K562 (cell line): Measurements from ENCODE around the gene PBX4. TPM values are rescaled to one million over a fixed set of nuclear protein-coding genes. Genes with fewer than 3 reads are reported as not detected.
A peak's percentile ranks its signal among the peaks of the same experiment; 100 is the strongest.

Source experiments
- ATAC-seq: fragments of 200-7000 bp; cut with Tn5 transposase; 3 replicates; pipeline ENCODE4 v1.9.1; 2020; ENCODE audit warnings: moderate library complexity
- BruUV-seq: library from RNA; stranded (reverse); fragments of 400-500 nt; replicated peaks from 2 replicates; lab custom pipeline; 2021; lab: Mats Ljungman, UMichigan
- CTCF ChIA-PET: fragments of 300-600 bp; formaldehyde crosslinking; extraction: SDS; loops from one replicate; lab custom pipeline; 2021; ENCODE audit warnings: low intra/inter-chr PET ratio; lab: Yijun Ruan, JAX
- POLR2A ChIA-PET: fragments of 300-600, 350-650 bp; sonication (Branson Sonifier 250); formaldehyde crosslinking; extraction: SDS; loops from one replicate; lab custom pipeline; 2021; ENCODE audit warnings: antibody characterized with exemption, inconsistent platforms; lab: Yijun Ruan, JAX
- DNase-seq, 4 experiments: peaks; one replicate each; pipeline versions ENCODE4 v3.0.0 to v3.0.0-alpha.2; 2011 to 2018; ENCODE audit warnings: low spot score in 3 of 4, mixed read lengths in 3 of 4; ENCODE audit errors: extremely low read depth in 1 of 4
- FAIRE-seq: peaks from 2 replicates; lab custom pipeline; 2011; peaks lifted over from hg19 to GRCh38; lab: Jason Lieb, UNC
- H2AFZ ChIP-seq: 2 replicates; pipeline ENCODE4 v1.6.0; 2011; ENCODE audit warnings: low read depth, low read length, control low read depth, inconsistent platforms
- H3K27ac ChIP-seq: fragments of 200-600 bp; 3 replicates; pipeline ENCODE4 v1.8.0; 2011; ENCODE audit warnings: low read depth, mild to moderate bottlenecking, control low read depth, inconsistent platforms, low read length, moderate library complexity, mixed read lengths; ENCODE audit errors: extremely low read depth
- H3K27me3 ChIP-seq, 2 experiments: fragments of 300-600 bp in 1 of 2; 2 replicates in 1 of 2; 3 replicates in 1 of 2; pipeline versions ENCODE4 v1.6.0 to v1.8.0; 2011; ENCODE audit warnings: inconsistent platforms in 2 of 2, low read length in 2 of 2, mild to moderate bottlenecking in 1 of 2, mixed read lengths in 1 of 2, moderate library complexity in 1 of 2; ENCODE audit not compliant: control insufficient read depth in 2 of 2, insufficient read depth in 2 of 2
- H3K36me3 ChIP-seq: fragments of 300-600 bp; 3 replicates; pipeline ENCODE4 v1.8.0; 2011; ENCODE audit warnings: mild to moderate bottlenecking, low read length, inconsistent platforms; ENCODE audit not compliant: control insufficient read depth, insufficient read depth
- H3K4me1 ChIP-seq, 2 experiments: fragments of 200-600 bp in 1 of 2; replicated peaks in 1 of 2; 2 replicates in 1 of 2; 3 replicates in 1 of 2; pipeline versions ENCODE4 v1.5.1 to v1.8.0; 2011; ENCODE audit warnings: inconsistent platforms in 2 of 2, low read length in 2 of 2, mild to moderate bottlenecking in 1 of 2, mixed read lengths in 1 of 2, moderate library complexity in 1 of 2; ENCODE audit not compliant: control insufficient read depth in 2 of 2, insufficient read depth in 2 of 2
- H3K4me2 ChIP-seq: 2 replicates; pipeline ENCODE4 v1.6.1; 2011; ENCODE audit warnings: low read length, control low read depth, inconsistent platforms, mixed read lengths; ENCODE audit not compliant: insufficient read depth
- H3K4me3 ChIP-seq: fragments of 200-600 bp; sonication (generic), shearing (Covaris generic); 2 replicates; pipeline ENCODE4 v1.5.1; 2016; ENCODE audit warnings: control low read depth, inconsistent platforms
- H3K79me2 ChIP-seq: fragments of 200-600 bp; 3 replicates; pipeline ENCODE4 v1.8.0; 2011; ENCODE audit warnings: low read length, inconsistent platforms; ENCODE audit not compliant: control insufficient read depth, insufficient read depth
- H3K9ac ChIP-seq, 2 experiments: 2 replicates each; pipeline versions ENCODE4 v1.6.0 to v1.6.1; 2011; ENCODE audit warnings: low read depth in 2 of 2, low read length in 2 of 2, control low read depth in 1 of 2, inconsistent platforms in 1 of 2, mild to moderate bottlenecking in 1 of 2, mixed read lengths in 1 of 2; ENCODE audit not compliant: insufficient read depth in 1 of 2
- H3K9me1 ChIP-seq: one replicate; pipeline ENCODE4 v1.6.0; 2011; ENCODE audit warnings: inconsistent platforms, mild to moderate bottlenecking, low read length, moderate library complexity; ENCODE audit not compliant: control insufficient read depth, insufficient read depth
- H3K9me3 ChIP-seq: replicated peaks from 2 replicates; pipeline ENCODE4 v1.5.1; 2011; ENCODE audit warnings: low read depth, low read length, inconsistent platforms; ENCODE audit not compliant: control insufficient read depth, insufficient read depth
- H4K20me1 ChIP-seq: replicated peaks from 2 replicates; pipeline ENCODE4 v1.6.1; 2011; ENCODE audit warnings: low read length, inconsistent platforms, mixed read lengths; ENCODE audit not compliant: control insufficient read depth, insufficient read depth
- BRCA1 ChIP-seq, 2 experiments: fragments of 450-650 bp in 1 of 2; sonication (generic) in 1 of 2; formaldehyde crosslinking in 1 of 2; IDR thresholded peaks; 2 replicates each; pipeline versions ENCODE4 v1.5.0 to v1.6.1; 2017 to 2020; ENCODE audit warnings: mild to moderate bottlenecking in 1 of 2, missing genetic modification reagents in 1 of 2
- BRD9 ChIP-seq: fragments of 450-650 bp; IDR thresholded peaks from 2 replicates; pipeline ENCODE4 v1.6.1; 2018; ENCODE audit warnings: low read depth; ENCODE audit not compliant: partially characterized antibody
- CC2D1A ChIP-seq: fragments of 450-650 bp; IDR thresholded peaks from 2 replicates; pipeline ENCODE4 v1.6.1; 2017; ENCODE audit warnings: mild to moderate bottlenecking
- NR4A1 ChIP-seq, 2 experiments: fragments of 250-450 bp in 1 of 2; fragments of 450-650 bp in 1 of 2; sonication (Bioruptor Pico) in 1 of 2; IDR thresholded peaks; 2 replicates each; pipeline versions ENCODE4 v1.4.0 to v1.6.1; 2016 to 2020; ENCODE audit warnings: mild to moderate bottlenecking in 2 of 2, missing compliant biosample characterization in 1 of 2, missing genetic modification characterization in 1 of 2, moderate library complexity in 1 of 2
- TEAD1 ChIP-seq, 2 experiments: fragments of 450-650 bp in 1 of 2; sonication (generic) in 1 of 2; formaldehyde crosslinking; IDR thresholded peaks; 2 replicates each; pipeline versions ENCODE4 v1.4.0 to v1.8.0; 2020 to 2022; ENCODE audit warnings: mild to moderate bottlenecking in 2 of 2, missing genetic modification reagents in 1 of 2
- WGBS: fragments of 100-300 bp; shearing (Covaris generic); methylation state at CpG from one replicate; pipeline ENCODE4 v1.1.6; 2016; ENCODE audit warnings: low coverage, mixed read lengths; ENCODE audit not compliant: insufficient coverage; ENCODE audit errors: missing lambda C conversion rate; 5-methylcytosine and 5-hydroxymethylcytosine counted together
- in situ Hi-C: fragments of 300-500 bp; cut with MboI; formaldehyde crosslinking; loops from 4 replicates; pipeline ENCODE4 v1.15.0; 2018; ENCODE audit warnings: inconsistent platforms, mixed read lengths
- intact Hi-C: fragments of 100-400 bp; cut with micrococcal nuclease; formaldehyde crosslinking; loops from 2 replicates; pipeline ENCODE4 v1.14.2; 2022
- polyA plus RNA-seq, 8 experiments: library from polyadenylated mRNA; depleted of rRNA in 4 of 8; stranded (reverse) in 5 of 8; unstranded in 3 of 8; fragments of >200 nt; fragmentation: Nextera tagmentation in 2 of 8; fragmentation: Illumina TruSeq in 1 of 8; extraction: Ambion mirVana in 2 of 8; extraction: Trizol in 1 of 8; gene quantifications; 2 replicates each; pipeline versions ENCODE4 v1.2.1 to v1.2.3, GENCODE V29; 2011 to 2014; ENCODE audit warnings: inconsistent platforms in 1 of 8, missing spikeins in 1 of 8
- total RNA-seq, 7 experiments: library from RNA; depleted of rRNA in 6 of 7; stranded (reverse); fragments of >200 nt in 6 of 7; fragmentation: Illumina TruSeq in 2 of 7; extraction: Trizol in 2 of 7; gene quantifications; 2 replicates each; pipeline versions ENCODE4 v1.2.1 to v1.2.3, GENCODE V29; 2011 to 2021; ENCODE audit warnings: low replicate concordance in 1 of 7
- TF ChIP-seq, protein P1 (sequence below), 2 experiments: fragments of 450-650 bp in 1 of 2; sonication (generic) in 1 of 2; formaldehyde crosslinking in 1 of 2; IDR thresholded peaks in 1 of 2; conservative IDR thresholded peaks in 1 of 2; 2 replicates each; pipeline versions ENCODE4 v1.6.1 to v1.8.1; 2016 to 2023; ENCODE audit warnings: mild to moderate bottlenecking in 2 of 2, moderate library complexity in 2 of 2, inconsistent platforms in 1 of 2, missing genetic modification reagents in 1 of 2
- TF ChIP-seq, protein P2 (sequence below): sonication (generic); formaldehyde crosslinking; IDR thresholded peaks from 2 replicates; pipeline ENCODE4 v1.8.0; 2023; ENCODE audit warnings: mild to moderate bottlenecking, missing genetic modification reagents

PBX4 gene
- total and polyA plus RNA-seq, 9 of the 15 experiments (the other 6 are each of a cell fraction or from before 2014, with no cell fraction given) = 0.11 to 3.8 (median 1.6) TPM; not detected in 1

DNA sequence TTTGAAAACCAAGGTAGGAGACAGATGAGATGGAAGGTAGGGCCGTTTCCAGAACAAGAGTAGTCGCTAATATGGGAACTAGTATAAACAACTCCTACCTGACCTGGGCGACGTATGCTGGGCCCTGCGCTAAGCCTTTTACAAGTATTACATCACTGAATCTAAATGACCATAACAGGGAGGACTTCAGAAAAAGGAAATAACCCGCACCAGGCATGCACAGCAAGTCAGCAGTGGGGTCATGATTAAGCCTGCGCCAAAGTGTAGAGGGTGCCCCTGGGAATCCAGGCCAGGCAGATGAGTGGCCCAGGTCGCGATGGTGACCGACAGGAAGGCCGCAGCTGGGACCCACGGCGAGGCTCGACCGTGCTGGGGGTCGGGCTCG is 44.4 kb upstream of the PBX4 start:
- Histone ChIP-seq H3K4me2 (peak overlapping the region; percentile 99), H3K27ac (peak overlapping the region; percentile 100), H3K79me2 (peaks cover 36% of the 10 kb centered on the region), H3K9ac (peak overlapping the region; percentile 95 to 96)
- TF ChIP-seq CC2D1A = no peak
- TF ChIP-seq, protein P1, sequence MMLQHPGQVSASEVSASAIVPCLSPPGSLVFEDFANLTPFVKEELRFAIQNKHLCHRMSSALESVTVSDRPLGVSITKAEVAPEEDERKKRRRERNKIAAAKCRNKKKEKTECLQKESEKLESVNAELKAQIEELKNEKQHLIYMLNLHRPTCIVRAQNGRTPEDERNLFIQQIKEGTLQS (IDR thresholded peaks at IDR 0.05) = peak; percentile 52
- TF ChIP-seq, protein P1 (CRISPR knock-in tag; conservative IDR thresholded peaks at IDR 0.05) = no peak
- no peak for TF ChIP-seq BRD9
- no peak for TF ChIP-seq BRCA1 (IDR thresholded peaks at IDR 0.05)
- 0 out of 2 replicates have a peak, but pooled peaks have one; percentile 48 for TF ChIP-seq BRCA1 (CRISPR knock-in tag; IDR thresholded peaks at IDR 0.05)
- 0 out of 4 replicates have a peak, but pooled peaks of 1 of the 2 experiments have one; percentile 12 for TF ChIP-seq TEAD1 (CRISPR knock-in tag; IDR thresholded peaks at IDR 0.05)
- TF ChIP-seq, protein P2, sequence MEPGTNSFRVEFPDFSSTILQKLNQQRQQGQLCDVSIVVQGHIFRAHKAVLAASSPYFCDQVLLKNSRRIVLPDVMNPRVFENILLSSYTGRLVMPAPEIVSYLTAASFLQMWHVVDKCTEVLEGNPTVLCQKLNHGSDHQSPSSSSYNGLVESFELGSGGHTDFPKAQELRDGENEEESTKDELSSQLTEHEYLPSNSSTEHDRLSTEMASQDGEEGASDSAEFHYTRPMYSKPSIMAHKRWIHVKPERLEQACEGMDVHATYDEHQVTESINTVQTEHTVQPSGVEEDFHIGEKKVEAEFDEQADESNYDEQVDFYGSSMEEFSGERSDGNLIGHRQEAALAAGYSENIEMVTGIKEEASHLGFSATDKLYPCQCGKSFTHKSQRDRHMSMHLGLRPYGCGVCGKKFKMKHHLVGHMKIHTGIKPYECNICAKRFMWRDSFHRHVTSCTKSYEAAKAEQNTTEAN (CRISPR knock-in tag) = peak; percentile 65; the same call in 1 of the 2 replicates
- 0 out of 2 replicates have a peak, but pooled peaks have one; percentile 43 for TF ChIP-seq NR4A1 (CRISPR knock-in tag; IDR thresholded peaks at IDR 0.05)
- TF ChIP-seq NR4A1 (tag; IDR thresholded peaks at IDR 0.05) = no peak
- TF ChIP-seq, all 486 proteins: peak for 5
- in situ Hi-C loops (no loop called here), intact Hi-C loops (loop anchor here (10.0 kb wide), 1 partner anchor 72 kb away; the partner anchor contains the start of gene ZNF14)
- H3K9me1 ChIP-seq = no peaks in the 10 kb centered on the region
- H3K9me3 ChIP-seq = no peaks in the 10 kb centered on the region; the same call in 1 of the 2 replicates
- DNase-seq (no peak), FAIRE-seq (no peak), ATAC-seq (peak; percentile 28)
- peaks cover 10 to 36% of the 10 kb centered on the region in 2 experiments; a peak in 4 of 5 replicates for H3K4me1 ChIP-seq
- H3K4me3 ChIP-seq = peak overlapping the region; percentile 92
- H4K20me1 ChIP-seq = peaks cover 9% of the 10 kb centered on the region; the same call in 1 of the 2 replicates
- WGBS = 2% methylated on average over 11 of the region's 17 CpGs
- BruUV-seq = no TSS peak
- no peaks in the 10 kb centered on the region for H3K27me3 ChIP-seq
- H3K36me3 ChIP-seq = peaks cover 36% of the 10 kb centered on the region
- H2AFZ ChIP-seq = peak overlapping the region; percentile 98
- ChIA-PET CTCF (no interaction called here), POLR2A (interaction anchor here (0.6 to 5.0 kb wide), 3 partner anchors 12 to 100 kb away, joined by 3 to 40 read pairs (median 4); no protein-coding TSS in a partner anchor)
